Thyroid gland (tissue), 4 donors: ENCODE results near the gene IGF2R.

Experiments
- CTCF ChIP-seq, 6 experiments: fragments of 200-600 bp in 3 of 6; fragments of 450-650 bp in 3 of 6; sonication (generic) in 3 of 6; IDR thresholded peaks; one replicate each; pipeline ENCODE4 v1.5.1; 2016 to 2019; ENCODE audit warnings: antibody characterized with exemption in 6 of 6, mild to moderate bottlenecking in 2 of 6, inconsistent platforms in 1 of 6, moderate library complexity in 1 of 6
- POLR2A ChIP-seq, 2 donors: fragments of 450-650 bp; IDR thresholded peaks; one replicate each; pipeline ENCODE4 v1.6.1; 2017; ENCODE audit warnings: antibody characterized with exemption in 2 of 2, mild to moderate bottlenecking in 2 of 2, moderate library complexity in 1 of 2

GRCh38 chr6:160128879-160129516 is 160.1 kb downstream of the IGF2R start:
- TF ChIP-seq CTCF (IDR thresholded peaks at IDR 0.05): no peak
- no peak for TF ChIP-seq POLR2A (IDR thresholded peaks at IDR 0.05)
